A673 (cell line): ENCODE data around the gene NEUROD2.

Experiments
- EZH2 ChIP-seq: fragments of 200-600 bp; sonication (generic); IDR thresholded peaks from 2 replicates; pipeline ENCODE4 v1.6.1; 2017; ENCODE audit warnings: borderline replicate concordance, low read depth, mild to moderate bottlenecking, mixed read lengths, antibody characterized with exemption, low read length; ENCODE audit not compliant: poor library complexity, severe bottlenecking
- TF ChIP-seq, protein P1 (sequence below): fragments of 300-800, 200-600 bp; sonication (generic); conservative IDR thresholded peaks from 2 replicates; pipeline ENCODE4 v1.5.1; 2017; ENCODE audit warnings: low read depth, mild to moderate bottlenecking, antibody characterized with exemption, low read length, moderate library complexity, mixed read lengths

DNA sequence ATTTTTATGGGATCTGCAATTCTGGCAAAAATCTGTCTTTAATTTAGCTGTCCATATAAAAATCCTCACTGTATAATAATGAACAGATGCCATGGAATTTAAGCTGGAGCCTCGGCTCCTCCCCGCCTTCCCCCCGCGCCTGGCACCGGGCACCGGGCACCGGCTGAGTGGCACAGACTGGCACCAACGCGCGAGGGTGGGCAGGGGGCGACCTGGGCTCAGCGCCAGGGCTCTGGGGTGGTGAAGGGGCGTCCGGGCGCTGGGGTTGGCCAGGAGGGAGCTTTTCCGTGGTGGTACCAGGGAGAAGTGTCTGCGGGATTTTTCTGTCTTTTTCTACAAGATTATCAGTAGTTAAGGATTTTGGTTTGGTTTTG is 9.1 kb downstream of the NEUROD2 start:
- TF ChIP-seq, protein P1, sequence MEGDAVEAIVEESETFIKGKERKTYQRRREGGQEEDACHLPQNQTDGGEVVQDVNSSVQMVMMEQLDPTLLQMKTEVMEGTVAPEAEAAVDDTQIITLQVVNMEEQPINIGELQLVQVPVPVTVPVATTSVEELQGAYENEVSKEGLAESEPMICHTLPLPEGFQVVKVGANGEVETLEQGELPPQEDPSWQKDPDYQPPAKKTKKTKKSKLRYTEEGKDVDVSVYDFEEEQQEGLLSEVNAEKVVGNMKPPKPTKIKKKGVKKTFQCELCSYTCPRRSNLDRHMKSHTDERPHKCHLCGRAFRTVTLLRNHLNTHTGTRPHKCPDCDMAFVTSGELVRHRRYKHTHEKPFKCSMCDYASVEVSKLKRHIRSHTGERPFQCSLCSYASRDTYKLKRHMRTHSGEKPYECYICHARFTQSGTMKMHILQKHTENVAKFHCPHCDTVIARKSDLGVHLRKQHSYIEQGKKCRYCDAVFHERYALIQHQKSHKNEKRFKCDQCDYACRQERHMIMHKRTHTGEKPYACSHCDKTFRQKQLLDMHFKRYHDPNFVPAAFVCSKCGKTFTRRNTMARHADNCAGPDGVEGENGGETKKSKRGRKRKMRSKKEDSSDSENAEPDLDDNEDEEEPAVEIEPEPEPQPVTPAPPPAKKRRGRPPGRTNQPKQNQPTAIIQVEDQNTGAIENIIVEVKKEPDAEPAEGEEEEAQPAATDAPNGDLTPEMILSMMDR, result no peak
- peak; percentile 91 for TF ChIP-seq EZH2
